Endothelial cell of umbilical vein (primary cell): ENCODE data around the gene CHN1. TPM values are rescaled to one million over a fixed set of nuclear protein-coding genes. Genes with fewer than 3 reads are reported as not detected.
A peak's percentile ranks its signal among the peaks of the same experiment; 100 is the strongest.

ENCODE experiments used
- BruUV-seq: library from RNA; stranded (reverse); fragments of 400-500 nt; replicated peaks from 2 replicates; lab custom pipeline; 2021; lab: Mats Ljungman, UMichigan
- CTCF ChIA-PET: fragments of 300-600, 350-600 bp; sonication (Branson Sonifier 250); formaldehyde crosslinking; loops from one replicate; lab custom pipeline; 2021; ENCODE audit warnings: antibody characterized with exemption, inconsistent platforms; lab: Charles Lee
- POLR2A ChIA-PET: fragments of 300-600, 350-600 bp; sonication (Branson Sonifier 250); formaldehyde crosslinking; loops from one replicate; lab custom pipeline; 2021; ENCODE audit warnings: antibody characterized with exemption, inconsistent platforms; lab: Charles Lee
- DNase-seq: peaks from one replicate; pipeline ENCODE4 v3.0.0-alpha.2; 2011; ENCODE audit warnings: low read depth, low spot score
- FAIRE-seq: peaks from 2 replicates; lab custom pipeline; 2011; peaks lifted over from hg19 to GRCh38; lab: Jason Lieb, UNC
- H2AFZ ChIP-seq: 2 replicates; pipeline ENCODE4 v1.6.0; 2012; ENCODE audit warnings: low read depth, low read length, control low read depth, inconsistent platforms
- H3K27ac ChIP-seq: 2 replicates; pipeline ENCODE4 v1.5.1; 2011; ENCODE audit warnings: low read depth, mild to moderate bottlenecking, control low read depth, low read length, moderate library complexity; ENCODE audit not compliant: insufficient read depth
- H3K27me3 ChIP-seq, 2 experiments: 2 replicates each; pipeline versions ENCODE4 v1.6.0 to v1.6.1; 2011; ENCODE audit warnings: low read length in 2 of 2, mixed read lengths in 1 of 2; ENCODE audit not compliant: control insufficient read depth in 2 of 2, insufficient read depth in 2 of 2
- H3K36me3 ChIP-seq, 2 experiments: 2 replicates in 1 of 2; 3 replicates in 1 of 2; pipeline ENCODE4 v1.5.1; 2011; ENCODE audit warnings: low read length in 2 of 2, mild to moderate bottlenecking in 1 of 2, moderate library complexity in 1 of 2; ENCODE audit not compliant: control insufficient read depth in 2 of 2, insufficient read depth in 2 of 2; ENCODE audit errors: extremely low read depth in 1 of 2
- H3K4me1 ChIP-seq: 3 replicates; pipeline ENCODE4 v1.5.1; 2011; ENCODE audit warnings: mild to moderate bottlenecking, low read length; ENCODE audit not compliant: control insufficient read depth, insufficient read depth; ENCODE audit errors: extremely low read depth
- H3K4me2 ChIP-seq: 2 replicates; pipeline ENCODE4 v1.6.1; 2011; ENCODE audit warnings: low read length, control low read depth, mixed read lengths; ENCODE audit not compliant: insufficient read depth
- H3K4me3 ChIP-seq, 3 experiments: fragments of 200-600 bp in 1 of 3; sonication (generic), shearing (Covaris generic) in 1 of 3; replicated peaks in 1 of 3; 2 replicates each; pipeline ENCODE4 v1.5.1; 2011 to 2016; ENCODE audit warnings: control low read depth in 3 of 3, low read length in 3 of 3, mild to moderate bottlenecking in 2 of 3, inconsistent platforms in 1 of 3, low read depth in 1 of 3, moderate library complexity in 1 of 3; ENCODE audit not compliant: insufficient read depth in 1 of 3
- H3K79me2 ChIP-seq: 2 replicates; pipeline ENCODE4 v1.6.0; 2012; ENCODE audit warnings: low read length, inconsistent platforms; ENCODE audit not compliant: control insufficient read depth, insufficient read depth
- H3K9ac ChIP-seq: replicated peaks from 2 replicates; pipeline ENCODE3; 2011; ENCODE audit warnings: low read length, control low read depth; ENCODE audit not compliant: insufficient read depth; ENCODE audit errors: extremely low read depth
- H3K9me1 ChIP-seq: replicated peaks from 3 replicates; pipeline ENCODE4 v1.6.0; 2011; ENCODE audit warnings: mild to moderate bottlenecking, low read length; ENCODE audit not compliant: control insufficient read depth, insufficient read depth; ENCODE audit errors: extremely low read depth
- H3K9me3 ChIP-seq: replicated peaks from 2 replicates; pipeline ENCODE4 v1.5.1; 2012; ENCODE audit warnings: low read length, inconsistent platforms; ENCODE audit not compliant: control insufficient read depth, insufficient read depth
- H4K20me1 ChIP-seq: replicated peaks from 2 replicates; pipeline ENCODE3; 2011; ENCODE audit warnings: mild to moderate bottlenecking, low read length; ENCODE audit not compliant: control insufficient read depth, insufficient read depth; ENCODE audit errors: extremely low read depth
- CTCF ChIP-seq, 2 donors: IDR thresholded peaks; 1 replicate in 1 of 2; 2 replicates in 1 of 2; pipeline ENCODE4 v1.5.1; 2011; ENCODE audit warnings: low read length in 2 of 2, mild to moderate bottlenecking in 2 of 2, moderate library complexity in 2 of 2, control low read depth in 1 of 2, inconsistent platforms in 1 of 2, low read depth in 1 of 2; ENCODE audit not compliant: insufficient read depth in 1 of 2; ENCODE audit errors: extremely low read depth in 1 of 2
- EZH2 ChIP-seq: IDR thresholded peaks from 2 replicates; pipeline ENCODE4 v1.6.1; 2012; ENCODE audit warnings: borderline replicate concordance, low read depth, mild to moderate bottlenecking, moderate library complexity, low read length, inconsistent platforms; ENCODE audit not compliant: severe bottlenecking
- FOS ChIP-seq: IDR thresholded peaks from 2 replicates; pipeline ENCODE4 v1.6.1; 2011; ENCODE audit warnings: mild to moderate bottlenecking, low read length, moderate library complexity, borderline replicate concordance; ENCODE audit not compliant: insufficient read depth
- GATA2 ChIP-seq: IDR thresholded peaks from 2 replicates; pipeline ENCODE4 v1.7.0; 2011; ENCODE audit warnings: low read depth, mild to moderate bottlenecking, moderate library complexity, mixed read lengths, low read length; ENCODE audit not compliant: insufficient read length, insufficient read depth
- JUN ChIP-seq: IDR thresholded peaks from 2 replicates; pipeline ENCODE4 v1.6.1; 2011; ENCODE audit warnings: borderline replicate concordance, low read depth; ENCODE audit not compliant: insufficient read length, insufficient read depth
- MAX ChIP-seq: IDR thresholded peaks from 2 replicates; pipeline ENCODE4 v1.6.1; 2011; ENCODE audit not compliant: insufficient read depth, insufficient read length
- MYC ChIP-seq: IDR thresholded peaks from one replicate; pipeline ENCODE4 v1.6.1; 2011; ENCODE audit warnings: mild to moderate bottlenecking, low read depth, low read length
- POLR2A ChIP-seq: IDR thresholded peaks from 2 replicates; pipeline ENCODE4 v1.6.1; 2012; ENCODE audit warnings: low read depth, mild to moderate bottlenecking, control low read depth, low read length
- POLR2AphosphoS5 ChIP-seq: IDR thresholded peaks from 2 replicates; pipeline ENCODE4 v1.6.1; 2012; ENCODE audit warnings: low read depth, mild to moderate bottlenecking, control low read depth, low read length, moderate library complexity; ENCODE audit not compliant: insufficient read depth
- dilution Hi-C: fragments of 300-500 bp; cut with MboI; formaldehyde crosslinking; loops from one replicate; pipeline ENCODE4 v1.15.0; 2019; ENCODE audit warnings: low sequenced_read_pairs; ENCODE audit not compliant: extremely low pct_ligation_motif_present
- intact Hi-C: fragments of 100-400 bp; cut with micrococcal nuclease; formaldehyde crosslinking; loops from one replicate; pipeline ENCODE4 v1.10.0; 2022
- polyA plus RNA-seq, 4 experiments: library from polyadenylated mRNA; depleted of rRNA in 3 of 4; stranded (reverse) in 3 of 4; unstranded in 1 of 4; fragments of >200 nt; gene quantifications; 2 replicates each; pipeline versions ENCODE4 v1.2.1 to v1.2.3, GENCODE V29; 2011 to 2012; ENCODE audit warnings: missing spikeins in 1 of 4
- total RNA-seq: library from RNA; stranded (reverse); gene quantifications from 2 replicates; pipeline ENCODE4 v1.2.3, GENCODE V29; 2021

CHN1 gene
- total and polyA plus RNA-seq, 2 donors (not counting 3 experiments of a cell fraction or from before 2014, with no cell fraction given): 23.3 to 24.9 TPM

DNA sequence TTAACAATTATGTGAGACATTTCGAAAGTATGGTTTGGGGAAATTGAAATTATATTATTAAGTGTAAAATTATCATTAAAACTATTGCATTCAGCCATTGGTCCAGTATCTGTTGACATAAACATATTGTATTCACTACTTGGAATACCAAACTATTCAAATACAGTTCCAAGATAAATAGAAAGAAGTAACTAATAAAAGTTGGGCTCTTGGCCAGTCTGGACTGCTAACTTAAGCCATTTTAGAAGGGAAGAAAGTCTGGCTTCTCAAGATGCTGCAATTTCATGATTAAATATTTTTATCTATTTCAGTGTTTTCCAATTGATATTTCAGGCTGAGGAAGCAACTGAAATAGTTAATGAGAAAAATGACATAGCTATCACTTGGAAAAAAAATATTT lies 131.1 kb downstream of the CHN1 start:
- no peaks in the 10 kb centered on the region for H3K79me2 ChIP-seq
- peaks cover 7% of the 10 kb centered on the region for H3K4me1 ChIP-seq
- peaks cover 0 to 2% of the 10 kb centered on the region in 2 experiments for H3K36me3 ChIP-seq
- ChIA-PET CTCF (interaction anchor here (0.6 to 0.8 kb wide), 2 partner anchors 98 to 103 kb away, joined by 3 read pairs; no protein-coding TSS in a partner anchor), POLR2A (no interaction called here)
- H3K27ac ChIP-seq: no peak overlapping the region
- no peaks in the 10 kb centered on the region for H3K27me3 ChIP-seq
- DNase-seq (peak; percentile 9), FAIRE-seq (no peak)
- dilution Hi-C loops: no loop called here
- H2AFZ ChIP-seq: no peak overlapping the region
- H3K4me2 ChIP-seq: no peak overlapping the region
- intact Hi-C loops: loop anchor here (1.0 kb wide), 1 partner anchor 9 kb away; no protein-coding TSS in a partner anchor
- H4K20me1 ChIP-seq: no peaks in the 10 kb centered on the region
- H3K9ac ChIP-seq: no peak overlapping the region
- BruUV-seq: no TSS peak
- no peak overlapping the region for H3K4me3 ChIP-seq
- H3K9me3 ChIP-seq: no peaks in the 10 kb centered on the region
- no peak for TF ChIP-seq MYC
- no peak for TF ChIP-seq EZH2
- TF ChIP-seq POLR2A: no peak
- no peak for TF ChIP-seq CTCF (IDR thresholded peaks at IDR 0.05; ENCODE audit: extremely low read depth in 1 of 2, insufficient read depth in 1 of 2, low read depth in 1 of 2, low read length in 2 of 2)
- TF ChIP-seq GATA2: no peak
- H3K9me1 ChIP-seq: no peaks in the 10 kb centered on the region

GRCh38 chr2:174873471-174873870 lies 131.7 kb downstream of the CHN1 start:
- H3K27me3 ChIP-seq: no peaks in the 10 kb centered on the region
- no peak overlapping the region for H3K9ac ChIP-seq
- no peak overlapping the region for H3K27ac ChIP-seq
- H3K4me1 ChIP-seq: peaks cover under 1% of the 10 kb centered on the region
- peaks cover 0 to 2% of the 10 kb centered on the region in 2 experiments for H3K36me3 ChIP-seq
- FAIRE-seq: no peak
- H2AFZ ChIP-seq: no peak overlapping the region
- no peaks in the 10 kb centered on the region for H3K9me1 ChIP-seq
- no peak overlapping the region for H3K4me2 ChIP-seq
- TF ChIP-seq MYC (no peak), EZH2 (no peak), POLR2AphosphoS5 (no peak), GATA2 (no peak), POLR2A (no peak), MAX (no peak), CTCF (IDR thresholded peaks at IDR 0.05; ENCODE audit: extremely low read depth in 1 of 2, insufficient read depth in 1 of 2, low read depth in 1 of 2, low read length in 2 of 2) (no peak), FOS (no peak), JUN (no peak)
- POLR2A ChIA-PET: no interaction called here
- no peaks in the 10 kb centered on the region for H3K79me2 ChIP-seq
- BruUV-seq: no TSS peak
- no peak for DNase-seq
- CTCF ChIA-PET: no interaction called here
- dilution Hi-C loops (no loop called here), intact Hi-C loops (no loop called here)
- no peaks in the 10 kb centered on the region for H4K20me1 ChIP-seq
- H3K9me3 ChIP-seq: no peaks in the 10 kb centered on the region
- no peak overlapping the region for H3K4me3 ChIP-seq
